ENCODE measurements around the gene OR1I1.
A peak's percentile ranks its signal among the peaks of the same experiment; 100 is the strongest.

The OR1I1 gene

DNA sequence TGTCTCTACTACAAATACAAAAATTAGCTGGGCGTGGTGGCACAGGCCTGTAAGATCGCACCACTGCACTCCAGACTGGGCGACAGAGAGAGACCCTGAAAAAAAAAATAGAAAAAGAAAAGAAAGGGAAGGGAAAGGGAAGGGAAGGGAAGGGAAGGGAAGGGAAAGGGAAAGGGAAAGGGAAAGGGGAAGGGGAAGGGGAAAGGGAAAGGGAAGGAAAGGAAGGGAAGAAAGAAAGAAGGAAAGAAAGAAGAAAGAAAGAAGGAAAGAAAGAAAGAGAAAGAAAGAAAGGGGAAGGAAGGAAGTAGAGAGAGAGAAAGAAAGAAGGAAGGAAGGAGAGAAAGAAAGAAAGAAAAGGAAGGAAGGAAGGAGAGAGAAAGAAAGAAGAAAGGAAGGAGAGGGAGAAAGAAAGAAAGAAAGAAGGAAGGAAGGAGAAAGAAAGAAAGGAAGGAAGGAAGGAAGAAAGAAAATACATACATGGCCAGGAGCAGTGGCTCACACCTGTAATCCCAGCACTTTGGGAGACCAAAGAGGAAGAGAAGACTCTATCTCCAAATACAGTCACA, 17.1 kb downstream of the OR1I1 start:
- DNase-seq = no peak

- peak in 1 of 2 experiments; percentile 17 for DNase-seq
These were observed 19.6 kb downstream of the OR1I1 start for GRCh38 chr19:15101479-15102082.

GRCh38 chr19:15104003-15104402, 22.0 kb downstream of the OR1I1 start:
- no peak for DNase-seq

- DNase-seq = no peak
These were observed 22.4 kb downstream of the OR1I1 start for GRCh38 chr19:15104411-15104810.

DNA sequence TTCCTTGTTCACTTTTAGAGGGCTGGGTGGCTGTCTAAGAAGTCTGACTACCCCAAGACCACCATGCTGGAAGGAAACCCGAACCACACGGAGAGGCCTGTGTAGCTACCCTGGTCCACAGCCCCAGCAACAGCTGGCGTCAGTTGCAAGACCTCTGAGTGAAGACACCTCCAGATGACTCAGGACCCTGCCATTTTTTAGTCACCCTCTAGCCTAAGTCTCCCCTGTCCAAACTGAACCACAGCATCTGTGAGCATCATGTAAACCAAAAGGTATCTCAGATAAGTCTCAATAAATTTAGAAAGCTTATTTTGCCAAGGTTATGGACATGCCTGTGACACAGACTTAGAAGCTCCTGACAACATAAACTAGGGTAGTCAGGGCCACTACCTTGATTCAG, 23.0 kb downstream of the OR1I1 start:
- DNase-seq = no peak

DNA sequence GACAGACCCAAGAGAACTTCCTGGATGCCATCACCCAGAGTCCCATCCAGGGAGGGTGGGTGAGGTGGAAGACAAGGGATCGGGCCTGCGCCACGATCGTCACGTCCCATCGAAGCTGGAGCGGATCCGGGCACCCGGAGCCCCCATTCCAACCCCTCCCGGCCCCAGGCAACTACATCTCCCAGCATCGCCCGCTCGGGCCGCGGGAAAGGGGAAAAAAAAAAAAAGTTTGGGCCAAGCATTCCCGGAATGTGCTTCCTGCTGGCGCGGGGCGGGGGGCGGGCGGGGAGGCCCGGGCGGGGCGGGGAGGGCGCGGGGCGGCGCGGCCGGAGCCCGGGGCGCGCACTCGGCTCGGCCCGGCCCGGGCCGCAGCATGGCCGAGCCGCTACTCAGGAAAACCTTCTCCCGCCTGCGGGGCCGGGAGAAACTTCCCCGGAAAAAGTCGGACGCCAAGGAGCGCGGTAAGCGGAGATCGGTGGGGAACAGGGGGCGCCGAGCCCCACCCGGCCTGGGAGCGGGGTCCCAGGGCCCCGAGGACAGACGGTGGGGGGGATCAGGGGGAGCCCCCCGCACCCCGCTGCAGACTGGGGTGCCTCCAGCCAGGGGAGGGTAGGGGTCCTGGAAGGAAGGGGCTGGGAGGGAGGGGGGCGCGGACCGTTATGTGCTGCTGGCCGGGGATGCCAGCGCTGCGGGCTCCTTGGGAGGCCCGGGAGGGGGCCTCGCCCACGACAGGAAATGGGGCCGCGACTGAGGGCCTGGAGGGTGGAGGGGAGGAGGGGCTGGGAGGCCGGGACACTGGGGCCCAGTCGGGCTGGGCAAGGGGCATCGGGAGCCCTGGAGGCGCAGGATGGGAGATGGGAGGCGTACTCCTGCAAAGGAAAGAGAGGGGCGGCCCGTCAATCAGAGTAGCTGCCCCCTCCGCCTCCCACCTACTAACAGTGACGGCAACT, 25.3 kb downstream of the OR1I1 start, which contains the start of gene SYDE1:
Gene SYDE1 (plus strand): TSS at position 341 of the 950 bp plus-strand sequence. CDS start 33 bp downstream, at position 374.
- no peak for DNase-seq

- no peak for DNase-seq
These were observed 26.3 kb downstream of the OR1I1 start for GRCh38 chr19:15108145-15108844.

DNA sequence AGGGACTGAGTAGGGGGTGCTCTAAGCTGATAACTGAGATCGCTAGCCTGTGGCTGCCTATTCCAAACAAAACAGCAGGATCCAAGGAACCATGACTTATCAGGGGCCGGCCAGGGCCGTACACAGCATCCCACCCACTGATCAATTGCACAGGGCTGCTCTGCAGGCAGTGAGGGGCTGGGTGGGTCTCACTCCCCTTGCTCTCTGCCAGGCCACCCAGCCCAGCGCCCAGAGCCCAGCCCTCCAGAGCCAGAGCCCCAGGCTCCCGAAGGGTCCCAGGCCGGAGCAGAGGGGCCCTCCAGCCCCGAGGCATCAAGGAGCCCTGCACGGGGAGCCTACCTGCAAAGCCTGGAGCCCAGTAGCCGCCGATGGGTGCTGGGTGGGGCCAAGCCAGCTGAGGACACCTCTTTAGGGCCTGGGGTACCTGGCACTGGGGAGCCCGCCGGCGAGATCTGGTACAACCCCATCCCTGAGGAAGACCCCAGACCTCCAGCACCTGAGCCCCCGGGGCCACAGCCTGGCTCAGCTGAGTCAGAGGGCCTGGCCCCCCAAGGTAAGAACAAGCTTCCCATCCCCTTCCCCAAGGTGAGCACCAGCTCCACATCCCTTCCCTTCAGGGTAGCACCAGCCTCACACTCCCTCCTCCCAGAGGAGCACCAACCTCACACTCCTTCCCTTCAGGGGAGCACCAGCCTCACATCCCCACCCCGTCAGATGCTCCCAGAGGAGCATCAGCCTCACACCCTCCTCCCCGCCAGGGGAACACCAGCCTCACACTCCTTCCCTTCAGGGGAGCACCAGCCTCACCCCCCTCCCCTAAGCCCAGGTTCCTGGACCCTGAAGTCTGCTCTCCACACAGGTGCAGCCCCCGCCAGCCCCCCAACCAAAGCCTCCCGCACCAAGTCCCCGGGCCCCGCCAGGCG, 27.1 kb downstream of the OR1I1 start:
- DNase-seq = no peak

- no peak for DNase-seq
These were observed 27.9 kb downstream of the OR1I1 start for GRCh38 chr19:15109768-15110417.

- DNase-seq = no peak
These were observed 28.4 kb downstream of the OR1I1 start for GRCh38 chr19:15110418-15110815.

DNA sequence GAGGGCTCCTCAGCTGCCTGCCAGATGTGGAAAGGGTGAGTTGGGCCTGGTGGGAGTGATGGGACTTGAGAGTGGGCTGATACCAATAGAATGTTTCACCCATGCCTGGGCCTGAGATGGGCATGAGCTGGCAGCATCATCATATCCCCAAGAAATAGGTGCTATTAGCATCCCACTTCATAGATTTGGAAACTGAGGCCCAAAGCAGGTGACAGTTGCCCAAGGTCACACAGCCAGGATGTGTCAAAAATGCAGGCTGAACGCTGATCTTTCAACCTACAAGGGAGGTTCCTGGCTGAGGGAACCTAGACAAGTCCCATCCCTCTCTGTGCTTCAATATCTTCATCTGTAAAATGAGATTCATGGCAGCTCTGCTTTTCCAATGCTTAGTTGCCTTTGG, 29.7 kb downstream of the OR1I1 start:
- no peak for DNase-seq

- DNase-seq = no peak
These were observed 30.4 kb downstream of the OR1I1 start for GRCh38 chr19:15112385-15112784.

- no peak for DNase-seq
These were observed 31.5 kb downstream of the OR1I1 start for GRCh38 chr19:15113245-15114152.

GRCh38 chr19:15114153-15114540, 32.1 kb downstream of the OR1I1 start:
- DNase-seq = no peak

- DNase-seq = no peak
These were observed 33.1 kb downstream of the OR1I1 start for GRCh38 chr19:15115080-15115479.

- DNase-seq = no peak
These were observed 34.0 kb downstream of the OR1I1 start for GRCh38 chr19:15115762-15116615.

DNA sequence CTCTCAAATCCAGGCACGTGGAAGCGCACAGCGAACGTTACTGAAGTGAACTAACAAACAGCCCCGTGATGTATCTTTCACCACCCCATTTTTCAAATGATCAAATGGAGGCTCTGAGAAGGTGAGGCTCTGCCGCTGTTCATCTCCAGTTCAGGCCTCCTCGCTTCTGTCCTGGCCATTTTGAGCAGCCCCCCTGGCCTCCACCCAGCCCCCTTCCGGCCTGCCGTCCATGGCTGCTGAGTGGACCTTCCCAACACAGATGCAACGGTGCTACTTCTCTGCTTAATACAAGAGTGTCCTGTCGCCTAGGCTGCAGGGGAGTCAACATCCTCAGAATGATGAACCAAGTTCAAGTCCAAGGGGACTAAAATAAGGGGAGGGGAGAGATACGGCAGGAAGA, 34.8 kb downstream of the OR1I1 start:
- DNase-seq = no peak

DNA sequence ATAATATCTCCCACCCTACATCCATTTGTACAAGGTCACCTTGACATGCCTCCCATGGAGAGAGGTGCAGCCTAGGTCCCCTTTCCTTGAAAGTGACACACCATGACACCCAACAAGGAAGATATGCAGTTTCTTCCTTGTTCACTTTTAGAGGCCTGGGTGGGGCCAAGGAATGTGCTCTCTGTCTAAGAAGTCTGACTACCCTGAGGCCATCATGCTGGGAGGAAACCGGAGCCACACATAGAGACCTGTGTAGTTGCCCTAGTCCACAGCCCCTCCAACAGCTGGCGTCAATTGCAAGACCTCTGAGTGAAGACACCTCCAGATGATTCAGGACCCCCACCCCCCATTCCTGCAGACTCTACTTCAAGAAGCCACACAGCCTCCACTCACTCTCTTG, 36.2 kb downstream of the OR1I1 start:
- DNase-seq = no peak

DNA sequence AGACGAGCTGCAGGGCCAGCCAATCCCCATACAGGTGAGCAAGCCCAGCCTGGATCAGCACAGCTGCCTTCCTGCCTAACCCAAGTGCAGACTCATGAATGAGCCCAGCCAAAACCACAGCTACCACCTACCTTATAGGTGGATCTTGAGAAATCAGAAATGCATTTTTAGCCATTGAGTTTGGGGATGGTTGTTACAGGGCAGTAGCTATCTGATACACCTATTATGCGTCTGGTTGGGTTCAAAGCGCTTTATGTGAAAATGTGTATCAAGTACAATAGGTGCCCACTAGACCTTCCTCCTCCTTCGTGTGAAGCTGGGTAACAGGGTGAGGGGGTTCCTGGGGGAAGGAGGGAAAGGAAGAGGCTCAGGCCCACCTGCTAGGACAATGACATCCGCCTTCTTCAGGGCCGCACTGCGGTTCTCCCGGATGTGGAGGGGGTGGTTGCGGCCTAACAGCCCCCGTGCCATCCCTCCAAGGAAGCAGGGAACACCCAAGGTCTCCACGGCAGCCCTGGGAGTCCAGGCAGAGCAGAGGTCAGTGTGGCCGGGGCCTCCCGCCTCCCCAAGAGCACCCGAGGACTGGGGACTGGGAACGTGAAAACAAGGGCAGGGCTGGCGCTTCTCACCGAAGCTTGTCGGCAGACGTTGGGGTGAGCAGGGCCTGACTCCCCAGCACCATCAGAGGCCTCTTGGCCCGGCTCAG, 36.9 kb downstream of the OR1I1 start:
- DNase-seq = no peak

Data from SHP77 (cell line).